Measurements from ENCODE around the gene LARP1B. TPM values are rescaled to one million over a fixed set of nuclear protein-coding genes. Genes with fewer than 3 reads are reported as not detected.

Gene LARP1B
- total RNA-seq, 1 donor from 2014 or later, result 9.6 TPM

- Mint-ChIP-seq H3K9me3 (ENCODE audit: unreplicated experiment) (no peaks in the 10 kb centered on the region), H3K4me3 (ENCODE audit: unreplicated experiment) (no peak overlapping the region), H3K27ac (ENCODE audit: unreplicated experiment) (no peak overlapping the region), H3K27me3 (ENCODE audit: unreplicated experiment) (peaks cover 1% of the 10 kb centered on the region), H3K4me1 (ENCODE audit: unreplicated experiment) (no peaks in the 10 kb centered on the region), H3K36me3 (ENCODE audit: low read depth, unreplicated experiment) (no peaks in the 10 kb centered on the region)
- no peak for TF ChIP-seq CTCF (IDR thresholded peaks at IDR 0.05; ENCODE audit: unreplicated experiment)
- DNase-seq (ENCODE audit: low spot score), result no peak
Observed at GRCh38 chr4:128225148-128225547, 164.0 kb downstream of the LARP1B start.

- Mint-ChIP-seq H3K4me3 (ENCODE audit: unreplicated experiment) (no peak overlapping the region), H3K4me1 (ENCODE audit: unreplicated experiment) (no peaks in the 10 kb centered on the region), H3K27me3 (ENCODE audit: unreplicated experiment) (peaks cover 1% of the 10 kb centered on the region), H3K27ac (ENCODE audit: unreplicated experiment) (no peak overlapping the region), H3K36me3 (ENCODE audit: low read depth, unreplicated experiment) (no peaks in the 10 kb centered on the region), H3K9me3 (ENCODE audit: unreplicated experiment) (no peaks in the 10 kb centered on the region)
- no peak for DNase-seq (ENCODE audit: low spot score)
- no peak for TF ChIP-seq CTCF (IDR thresholded peaks at IDR 0.05; ENCODE audit: unreplicated experiment)
Observed at GRCh38 chr4:128227991-128228571, 167.0 kb downstream of the LARP1B start.

- no peak for TF ChIP-seq CTCF (IDR thresholded peaks at IDR 0.05; ENCODE audit: unreplicated experiment)
- H3K36me3 Mint-ChIP-seq (ENCODE audit: low read depth, unreplicated experiment), result no peaks in the 10 kb centered on the region
- peaks cover 1% of the 10 kb centered on the region for H3K27me3 Mint-ChIP-seq (ENCODE audit: unreplicated experiment)
- no peaks in the 10 kb centered on the region for H3K9me3 Mint-ChIP-seq (ENCODE audit: unreplicated experiment)
- H3K4me1 Mint-ChIP-seq (ENCODE audit: unreplicated experiment), result no peaks in the 10 kb centered on the region
- DNase-seq (ENCODE audit: low spot score), result no peak
- no peak overlapping the region for H3K4me3 Mint-ChIP-seq (ENCODE audit: unreplicated experiment)
- no peak overlapping the region for H3K27ac Mint-ChIP-seq (ENCODE audit: unreplicated experiment)
Observed at GRCh38 chr4:128228845-128229795, 168.0 kb downstream of the LARP1B start.

- H3K27me3 Mint-ChIP-seq (ENCODE audit: unreplicated experiment), result peaks cover 1% of the 10 kb centered on the region
- H3K36me3 Mint-ChIP-seq (ENCODE audit: low read depth, unreplicated experiment), result no peaks in the 10 kb centered on the region
- no peak for TF ChIP-seq CTCF (IDR thresholded peaks at IDR 0.05; ENCODE audit: unreplicated experiment)
- no peaks in the 10 kb centered on the region for H3K9me3 Mint-ChIP-seq (ENCODE audit: unreplicated experiment)
- no peaks in the 10 kb centered on the region for H3K4me1 Mint-ChIP-seq (ENCODE audit: unreplicated experiment)
- no peak overlapping the region for H3K4me3 Mint-ChIP-seq (ENCODE audit: unreplicated experiment)
- no peak overlapping the region for H3K27ac Mint-ChIP-seq (ENCODE audit: unreplicated experiment)
- DNase-seq (ENCODE audit: low spot score), result no peak
Observed at GRCh38 chr4:128232719-128233118, 171.6 kb downstream of the LARP1B start.

GRCh38 chr4:128234836-128235235, 173.7 kb downstream of the LARP1B start:
- H3K27me3 Mint-ChIP-seq (ENCODE audit: unreplicated experiment), result no peaks in the 10 kb centered on the region
- H3K9me3 Mint-ChIP-seq (ENCODE audit: unreplicated experiment), result no peaks in the 10 kb centered on the region
- DNase-seq (ENCODE audit: low spot score), result no peak
- H3K27ac Mint-ChIP-seq (ENCODE audit: unreplicated experiment), result no peak overlapping the region
- H3K4me1 Mint-ChIP-seq (ENCODE audit: unreplicated experiment), result no peaks in the 10 kb centered on the region
- no peak overlapping the region for H3K4me3 Mint-ChIP-seq (ENCODE audit: unreplicated experiment)
- no peak for TF ChIP-seq CTCF (IDR thresholded peaks at IDR 0.05; ENCODE audit: unreplicated experiment)
- H3K36me3 Mint-ChIP-seq (ENCODE audit: low read depth, unreplicated experiment), result no peaks in the 10 kb centered on the region
